ENCODE results near the gene EDAR.

Gene EDAR

GRCh38 chr2:108905176-108905575 is 83.8 kb downstream of the EDAR start:
- H3K4me3 ChIP-seq (ENCODE audit: control insufficient read depth, low read depth, low read length): no peak overlapping the region
- no peak for TF ChIP-seq CTCF (IDR thresholded peaks at IDR 0.05; ENCODE audit: control insufficient read depth, insufficient read depth, low read depth, low read length, missing control alignments)
- no peak for DNase-seq (ENCODE audit: low read depth)

GRCh38 chr2:108904680-108905079 is 84.3 kb downstream of the EDAR start:
- no peak overlapping the region for H3K4me3 ChIP-seq (ENCODE audit: control insufficient read depth, low read depth, low read length)
- TF ChIP-seq CTCF (IDR thresholded peaks at IDR 0.05; ENCODE audit: control insufficient read depth, insufficient read depth, low read depth, low read length, missing control alignments): no peak
- DNase-seq (ENCODE audit: low read depth): no peak

- TF ChIP-seq CTCF (IDR thresholded peaks at IDR 0.05; ENCODE audit: control insufficient read depth, insufficient read depth, low read depth, low read length, missing control alignments): no peak
- no peak overlapping the region for H3K4me3 ChIP-seq (ENCODE audit: control insufficient read depth, low read depth, low read length)
- no peak for DNase-seq (ENCODE audit: low read depth)
Observed at GRCh38 chr2:108898315-108899082, 90.5 kb downstream of the EDAR start.

- no peak for DNase-seq (ENCODE audit: low read depth)
- H3K4me3 ChIP-seq (ENCODE audit: control insufficient read depth, low read depth, low read length): no peak overlapping the region
- TF ChIP-seq CTCF (IDR thresholded peaks at IDR 0.05; ENCODE audit: control insufficient read depth, insufficient read depth, low read depth, low read length, missing control alignments): no peak
Observed at GRCh38 chr2:108896741-108897140, 92.3 kb downstream of the EDAR start.

GRCh38 chr2:108895188-108895587 is 93.8 kb downstream of the EDAR start:
- no peak for TF ChIP-seq CTCF (IDR thresholded peaks at IDR 0.05; ENCODE audit: control insufficient read depth, insufficient read depth, low read depth, low read length, missing control alignments)
- DNase-seq (ENCODE audit: low read depth): no peak

GRCh38 chr2:108894766-108895165 is 94.3 kb downstream of the EDAR start:
- no peak for TF ChIP-seq CTCF (IDR thresholded peaks at IDR 0.05; ENCODE audit: control insufficient read depth, insufficient read depth, low read depth, low read length, missing control alignments)
- no peak for DNase-seq (ENCODE audit: low read depth)
- no peak overlapping the region for H3K4me3 ChIP-seq (ENCODE audit: control insufficient read depth, low read depth, low read length)

More at GRCh38 chr2:108895188-108895587, 93.8 kb downstream of the EDAR start:
- no peak overlapping the region for H3K4me3 ChIP-seq (ENCODE audit: control insufficient read depth, low read depth, low read length)
